Panc1 (cell line): ENCODE data around the gene PHACTR4.

Experiments
- CTCF ChIP-seq: fragments of 450-650 bp; IDR thresholded peaks from 2 replicates; pipeline ENCODE4 v1.5.1; 2017; ENCODE audit warnings: mild to moderate bottlenecking
- POLR2AphosphoS5 ChIP-seq: IDR thresholded peaks from 2 replicates; pipeline ENCODE4 v1.6.1; 2012; ENCODE audit warnings: mild to moderate bottlenecking, low read depth, low read length, moderate library complexity

- TF ChIP-seq CTCF (no peak), POLR2AphosphoS5 (no peak)
Observed at GRCh38 chr1:28449904-28450303, 80.4 kb downstream of the PHACTR4 start.
